Ishikawa (cell line): ENCODE results near the gene QSOX1.

Experiments
- CEBPB ChIP-seq: IDR thresholded peaks from 2 replicates; pipeline ENCODE4 v1.6.1; 2012
- CREB1 ChIP-seq: IDR thresholded peaks from 2 replicates; pipeline ENCODE4 v1.6.1; 2012; ENCODE audit warnings: low read depth
- EGR1 ChIP-seq: IDR thresholded peaks from 2 replicates; pipeline ENCODE4 v1.6.1; 2012
- EP300 ChIP-seq: IDR thresholded peaks from 2 replicates; pipeline ENCODE4 v1.6.1; 2012; ENCODE audit warnings: borderline replicate concordance
- FOXM1 ChIP-seq: IDR thresholded peaks from 2 replicates; pipeline ENCODE4 v1.6.1; 2012; ENCODE audit warnings: low read depth, borderline replicate concordance
- NFIC ChIP-seq: IDR thresholded peaks from 2 replicates; pipeline ENCODE4 v1.6.1; 2012
- RAD21 ChIP-seq: IDR thresholded peaks from 2 replicates; pipeline ENCODE4 v1.6.1; 2012; ENCODE audit warnings: low read depth
- REST ChIP-seq: IDR thresholded peaks from 2 replicates; pipeline ENCODE4 v1.6.1; 2012; ENCODE audit warnings: low read depth, mild to moderate bottlenecking
- TAF1 ChIP-seq: IDR thresholded peaks from 2 replicates; pipeline ENCODE4 v1.6.1; 2012; ENCODE audit warnings: low read depth, mild to moderate bottlenecking
- TCF12 ChIP-seq: IDR thresholded peaks from 2 replicates; pipeline ENCODE4 v1.6.1; 2012; ENCODE audit warnings: low read depth
- TEAD4 ChIP-seq: IDR thresholded peaks from 2 replicates; pipeline ENCODE4 v1.6.1; 2012
- YY1 ChIP-seq: IDR thresholded peaks from 2 replicates; pipeline ENCODE4 v1.6.1; 2012; ENCODE audit warnings: low read depth
- ZBTB7A ChIP-seq: IDR thresholded peaks from 2 replicates; pipeline ENCODE4 v1.6.1; 2012; ENCODE audit warnings: low read depth
- TF ChIP-seq, protein P1 (sequence below): IDR thresholded peaks from 2 replicates; pipeline ENCODE4 v1.6.1; 2012
- TF ChIP-seq, protein P2 (sequence below): IDR thresholded peaks from 2 replicates; pipeline ENCODE4 v1.6.1; 2012

The QSOX1 gene

GRCh38 chr1:180167721-180168467 is 13.2 kb downstream of the QSOX1 start:
- no peak; the same call in 1 of the 2 replicates for TF ChIP-seq CEBPB
- no peak; the same call in none of the 2 replicates for TF ChIP-seq YY1
- TF ChIP-seq ZBTB7A = 0 out of 2 replicates have a peak, but pooled peaks have one; percentile 81
- TF ChIP-seq CREB1 = peak; percentile 28; the same call in 1 of the 2 replicates
- no peak for TF ChIP-seq REST
- no peak for TF ChIP-seq EGR1
- peak; percentile 88 for TF ChIP-seq EP300
- peak; percentile 50; the same call in 1 of the 2 replicates for TF ChIP-seq RAD21
- peak; percentile 60; the same call in 1 of the 2 replicates for TF ChIP-seq FOXM1
- TF ChIP-seq TAF1 = no peak
- peak; percentile 93 for TF ChIP-seq TCF12
- TF ChIP-seq TEAD4 = peak; percentile 79
- TF ChIP-seq, protein P1, sequence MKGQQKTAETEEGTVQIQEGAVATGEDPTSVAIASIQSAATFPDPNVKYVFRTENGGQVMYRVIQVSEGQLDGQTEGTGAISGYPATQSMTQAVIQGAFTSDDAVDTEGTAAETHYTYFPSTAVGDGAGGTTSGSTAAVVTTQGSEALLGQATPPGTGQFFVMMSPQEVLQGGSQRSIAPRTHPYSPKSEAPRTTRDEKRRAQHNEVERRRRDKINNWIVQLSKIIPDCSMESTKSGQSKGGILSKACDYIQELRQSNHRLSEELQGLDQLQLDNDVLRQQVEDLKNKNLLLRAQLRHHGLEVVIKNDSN = no peak; the same call in 1 of the 2 replicates
- TF ChIP-seq, protein P2, sequence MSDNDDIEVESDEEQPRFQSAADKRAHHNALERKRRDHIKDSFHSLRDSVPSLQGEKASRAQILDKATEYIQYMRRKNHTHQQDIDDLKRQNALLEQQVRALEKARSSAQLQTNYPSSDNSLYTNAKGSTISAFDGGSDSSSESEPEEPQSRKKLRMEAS = peak; percentile 71
- peak; percentile 71 for TF ChIP-seq NFIC

GRCh38 chr1:180168786-180169639 is 14.3 kb downstream of the QSOX1 start:
- peak; percentile 64 for TF ChIP-seq RAD21
- TF ChIP-seq ZBTB7A = no peak
- TF ChIP-seq TAF1 = no peak
- TF ChIP-seq TCF12 = peak; percentile 61
- peak; percentile 10; the same call in 1 of the 2 replicates for TF ChIP-seq YY1
- no peak for TF ChIP-seq CEBPB
- no peak for TF ChIP-seq EGR1
- TF ChIP-seq, protein P2 = no peak; the same call in 1 of the 2 replicates
- peak; percentile 54; the same call in 1 of the 2 replicates for TF ChIP-seq NFIC
- no peak for TF ChIP-seq FOXM1
- no peak for TF ChIP-seq EP300
- TF ChIP-seq, protein P1 = no peak

GRCh38 chr1:180169640-180170195 is 15.0 kb downstream of the QSOX1 start:
- TF ChIP-seq, protein P2 = peak; percentile 32; the same call in 1 of the 2 replicates
- TF ChIP-seq ZBTB7A = no peak

- no peak for TF ChIP-seq CREB1
- TF ChIP-seq, protein P2 = no peak
- TF ChIP-seq, protein P1 = no peak
- TF ChIP-seq EGR1 = no peak
- 0 out of 2 replicates have a peak, but pooled peaks have one; percentile 23 for TF ChIP-seq TEAD4
- TF ChIP-seq YY1 = no peak
- no peak for TF ChIP-seq CEBPB
- TF ChIP-seq ZBTB7A = no peak
- TF ChIP-seq REST = no peak
- TF ChIP-seq TCF12 = peak; percentile 42; the same call in 1 of the 2 replicates
- peak; percentile 23; the same call in 1 of the 2 replicates for TF ChIP-seq EP300
- TF ChIP-seq RAD21 = no peak
- TF ChIP-seq TAF1 = no peak
- TF ChIP-seq NFIC = no peak
- no peak for TF ChIP-seq FOXM1
Measured at GRCh38 chr1:180170546-180171151, 16.0 kb downstream of the QSOX1 start.
